MCF 10A (cell line): ENCODE measurements around the gene RCL1. TPM values are rescaled to one million over a fixed set of nuclear protein-coding genes. Genes with fewer than 3 reads are reported as not detected.
A peak's percentile ranks its signal among the peaks of the same experiment; 100 is the strongest.
"Not testable (repeated sequence)": the region's sequence is repeated elsewhere in the genome, so short reads cannot be mapped to it uniquely, and the experiment has no call there.

Source experiments
- BruUV-seq: library from RNA; stranded (reverse); fragments of 400-500 nt; replicated peaks from 2 replicates; lab custom pipeline; 2021; lab: Mats Ljungman, UMichigan
- CTCF ChIA-PET: fragments of 300-600 bp; sonication (Branson Sonifier 250); formaldehyde crosslinking; extraction: SDS; loops from one replicate; lab custom pipeline; 2021; ENCODE audit warnings: antibody characterized with exemption, inconsistent platforms; lab: Yijun Ruan, JAX
- POLR2A ChIA-PET: fragments of 300-600, 350-650 bp; sonication (Branson Sonifier 250); formaldehyde crosslinking; extraction: SDS; loops from one replicate; lab custom pipeline; 2020; ENCODE audit warnings: antibody characterized with exemption, inconsistent platforms; lab: Yijun Ruan, JAX
- DNase-seq: peaks from one replicate; pipeline ENCODE4 v3.0.0-alpha.2; 2018; ENCODE audit not compliant: unreplicated experiment
- H3K27ac Mint-ChIP-seq: one replicate; pipeline ENCODE4 v1.8.0; 2022; ENCODE audit warnings: mild to moderate bottlenecking, low read depth, mixed read lengths; ENCODE audit not compliant: unreplicated experiment
- H3K27me3 Mint-ChIP-seq: one replicate; pipeline ENCODE4 v1.8.0; 2022; ENCODE audit warnings: mixed read lengths; ENCODE audit not compliant: insufficient read depth, unreplicated experiment
- H3K36me3 Mint-ChIP-seq: one replicate; pipeline ENCODE4 v1.8.0; 2022; ENCODE audit warnings: mild to moderate bottlenecking, moderate library complexity, mixed read lengths; ENCODE audit not compliant: insufficient read depth, unreplicated experiment
- H3K4me1 Mint-ChIP-seq: one replicate; pipeline ENCODE4 v1.8.0; 2022; ENCODE audit warnings: mixed read lengths; ENCODE audit not compliant: insufficient read depth, unreplicated experiment
- H3K4me3 Mint-ChIP-seq: one replicate; pipeline ENCODE4 v1.8.0; 2022; ENCODE audit warnings: mild to moderate bottlenecking, moderate library complexity, mixed read lengths; ENCODE audit not compliant: unreplicated experiment
- H3K9me3 Mint-ChIP-seq: one replicate; pipeline ENCODE4 v1.8.0; 2022; ENCODE audit warnings: mixed read lengths; ENCODE audit not compliant: unreplicated experiment
- intact Hi-C: fragments of 100-400 bp; cut with micrococcal nuclease; formaldehyde crosslinking; loops from 2 replicates; pipeline ENCODE4 v1.14.1; 2022
- total RNA-seq: library from RNA; stranded (reverse); gene quantifications from 2 replicates; pipeline ENCODE4 v1.2.3, GENCODE V29; 2022
- TF ChIP-seq, protein P1 (sequence below): fragments of 200-600 bp; IDR thresholded peaks from one replicate; pipeline ENCODE4 v1.8.0; 2022; ENCODE audit warnings: antibody characterized with exemption, mild to moderate bottlenecking; ENCODE audit not compliant: unreplicated experiment

RCL1 gene
- total RNA-seq, 1 experiment from 2014 or later: 27.8 TPM

DNA sequence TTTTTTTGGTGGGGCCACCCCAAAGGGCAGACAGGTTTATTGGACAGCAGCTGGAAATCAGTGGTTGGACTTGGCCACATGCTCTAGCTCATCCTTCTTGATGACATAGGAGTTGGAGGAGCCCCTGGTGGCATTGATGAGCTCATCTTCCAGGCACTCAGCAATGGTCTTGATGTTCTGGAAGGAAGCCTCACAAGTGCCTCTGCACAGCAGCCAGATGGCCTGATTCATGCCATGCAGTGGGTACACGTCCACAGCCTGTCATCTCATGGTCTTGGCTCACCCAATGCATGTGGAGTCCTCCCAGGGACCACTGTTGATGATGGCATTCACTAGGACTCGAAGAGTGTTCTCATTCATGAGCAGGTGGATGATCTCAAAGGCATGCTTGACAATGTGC is 11.3 kb upstream of the RCL1 start:
- peaks cover 7% of the 10 kb centered on the region for H3K4me1 Mint-ChIP-seq
- no peaks in the 10 kb centered on the region for H3K27me3 Mint-ChIP-seq
- no TSS peak for BruUV-seq
- ChIA-PET CTCF (interaction anchor here (0.7 to 3.5 kb wide), 3 partner anchors 19 to 208 kb away, joined by 3 to 25 read pairs (median 17); no protein-coding TSS in a partner anchor), POLR2A (interaction anchor here (1.5 kb wide), 1 partner anchor 11 kb away, joined by 6 read pairs; the partner anchor contains the start of gene RCL1)
- H3K27ac Mint-ChIP-seq: no peak overlapping the region
- H3K4me3 Mint-ChIP-seq: no peak overlapping the region
- TF ChIP-seq, protein P1, sequence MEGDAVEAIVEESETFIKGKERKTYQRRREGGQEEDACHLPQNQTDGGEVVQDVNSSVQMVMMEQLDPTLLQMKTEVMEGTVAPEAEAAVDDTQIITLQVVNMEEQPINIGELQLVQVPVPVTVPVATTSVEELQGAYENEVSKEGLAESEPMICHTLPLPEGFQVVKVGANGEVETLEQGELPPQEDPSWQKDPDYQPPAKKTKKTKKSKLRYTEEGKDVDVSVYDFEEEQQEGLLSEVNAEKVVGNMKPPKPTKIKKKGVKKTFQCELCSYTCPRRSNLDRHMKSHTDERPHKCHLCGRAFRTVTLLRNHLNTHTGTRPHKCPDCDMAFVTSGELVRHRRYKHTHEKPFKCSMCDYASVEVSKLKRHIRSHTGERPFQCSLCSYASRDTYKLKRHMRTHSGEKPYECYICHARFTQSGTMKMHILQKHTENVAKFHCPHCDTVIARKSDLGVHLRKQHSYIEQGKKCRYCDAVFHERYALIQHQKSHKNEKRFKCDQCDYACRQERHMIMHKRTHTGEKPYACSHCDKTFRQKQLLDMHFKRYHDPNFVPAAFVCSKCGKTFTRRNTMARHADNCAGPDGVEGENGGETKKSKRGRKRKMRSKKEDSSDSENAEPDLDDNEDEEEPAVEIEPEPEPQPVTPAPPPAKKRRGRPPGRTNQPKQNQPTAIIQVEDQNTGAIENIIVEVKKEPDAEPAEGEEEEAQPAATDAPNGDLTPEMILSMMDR: no peak
- intact Hi-C loops: no loop called here
- no peak for DNase-seq
- no peaks in the 10 kb centered on the region for H3K9me3 Mint-ChIP-seq
- no peaks in the 10 kb centered on the region for H3K36me3 Mint-ChIP-seq

DNA sequence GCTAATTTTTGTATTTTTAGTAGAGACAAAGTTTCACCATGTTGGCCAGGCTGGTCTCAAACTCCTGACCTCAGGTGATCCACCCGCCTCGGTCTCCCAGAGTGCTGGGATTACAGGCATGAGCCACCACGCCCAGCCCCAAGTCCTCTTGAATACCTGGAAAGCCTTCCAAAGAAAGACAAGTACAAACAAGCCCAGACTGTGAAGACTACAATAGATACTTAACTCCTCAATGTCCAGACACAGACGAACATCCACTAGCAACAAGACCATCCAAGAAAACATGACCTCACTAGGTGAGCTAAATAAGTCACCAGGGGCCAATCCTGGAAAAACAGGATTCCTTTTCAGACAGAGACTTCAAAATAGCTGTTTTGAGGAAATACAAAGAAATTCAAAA is 9.6 kb upstream of the RCL1 start:
- DNase-seq: peak; percentile 55
- BruUV-seq, H3K27me3 Mint-ChIP-seq, H3K36me3 Mint-ChIP-seq, H3K4me3 Mint-ChIP-seq, H3K9me3 Mint-ChIP-seq, intact Hi-C loops, H3K4me1 Mint-ChIP-seq: not testable (repeated sequence)
- H3K27ac Mint-ChIP-seq: peak overlapping the region; percentile 1
- ChIA-PET CTCF (interaction anchor here (0.8 to 3.5 kb wide), 5 partner anchors 13 to 203 kb away, joined by 3 to 25 read pairs (median 3); partner anchors contain the start of gene JAK2), POLR2A (interaction anchor here (0.8 to 2.4 kb wide), 4 partner anchors 9 to 40 kb away, joined by 3 to 15 read pairs (median 5); partner anchors contain the start of gene RCL1)

DNA sequence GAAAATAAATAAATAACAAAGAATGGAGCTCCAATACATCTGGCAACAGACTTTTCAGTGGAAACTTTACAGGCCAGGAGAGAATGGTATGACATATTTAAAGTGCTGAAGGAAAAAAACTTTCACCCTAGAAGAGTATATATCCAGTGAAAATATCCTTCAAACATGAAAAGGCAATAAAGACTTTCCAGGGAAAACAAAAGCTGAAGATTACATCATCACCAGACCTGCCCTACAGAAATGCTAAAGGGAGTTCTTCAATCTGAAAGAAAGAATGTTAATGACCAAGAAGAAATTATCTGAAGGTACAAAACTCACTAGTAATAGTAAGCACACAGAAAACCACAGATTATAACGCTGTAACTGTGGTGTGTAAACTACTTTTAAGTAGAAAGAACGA is 8.3 kb upstream of the RCL1 start:
- CTCF ChIA-PET: interaction anchor here (0.8 to 3.5 kb wide), 6 partner anchors 22 to 1112 kb away, joined by 3 to 25 read pairs (median 4); partner anchors contain the start of gene JAK2
- peaks cover 7% of the 10 kb centered on the region for H3K4me1 Mint-ChIP-seq
- H3K27me3 Mint-ChIP-seq: no peaks in the 10 kb centered on the region
- POLR2A ChIA-PET: interaction anchor here (0.9 to 2.4 kb wide), 6 partner anchors 9 to 200 kb away, joined by 4 to 15 read pairs (median 4); partner anchors contain the start of genes JAK2 and RCL1
- H3K4me3 Mint-ChIP-seq: no peak overlapping the region
- no peaks in the 10 kb centered on the region for H3K36me3 Mint-ChIP-seq
- H3K27ac Mint-ChIP-seq: no peak overlapping the region
- BruUV-seq: no TSS peak
- DNase-seq: no peak
- TF ChIP-seq, protein P1: no peak
- no peaks in the 10 kb centered on the region for H3K9me3 Mint-ChIP-seq
- intact Hi-C loops: no loop called here

DNA sequence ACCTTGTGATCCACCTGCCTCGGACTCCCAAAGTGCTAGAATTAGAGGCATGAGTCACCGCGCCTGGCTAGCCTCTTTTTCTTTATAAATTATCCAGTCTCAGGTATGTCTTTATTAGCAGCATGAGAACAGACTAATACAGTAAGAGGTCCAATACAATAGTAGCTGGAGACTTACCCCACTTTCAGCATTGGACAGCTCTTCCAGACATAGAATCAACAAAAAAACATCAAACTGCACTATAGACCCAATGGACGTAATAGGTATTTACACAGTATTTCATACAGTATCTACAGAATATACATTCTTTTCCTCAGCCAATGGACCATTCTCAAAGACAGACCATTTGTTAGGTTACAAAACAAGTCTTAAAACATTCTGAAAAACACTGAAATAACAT is 6.1 kb upstream of the RCL1 start:
- H3K4me1 Mint-ChIP-seq: peaks cover 7% of the 10 kb centered on the region
- no peaks in the 10 kb centered on the region for H3K9me3 Mint-ChIP-seq
- no peaks in the 10 kb centered on the region for H3K27me3 Mint-ChIP-seq
- H3K36me3 Mint-ChIP-seq: no peaks in the 10 kb centered on the region
- CTCF ChIA-PET: interaction anchor here (1.2 to 1.6 kb wide), 2 partner anchors 24 to 201 kb away, joined by 3 to 5 read pairs; no protein-coding TSS in a partner anchor
- intact Hi-C loops: no loop called here
- POLR2A ChIA-PET: interaction anchor here (1.5 kb wide), 1 partner anchor 46 kb away, joined by 4 read pairs; the partner anchor contains the start of gene AK3
- H3K4me3 Mint-ChIP-seq: no peak overlapping the region
- BruUV-seq: no TSS peak
- TF ChIP-seq, protein P1: no peak
- no peak overlapping the region for H3K27ac Mint-ChIP-seq
- no peak for DNase-seq
